ENCODE results near the gene COQ7. TPM values are rescaled to one million over a fixed set of nuclear protein-coding genes. Genes with fewer than 3 reads are reported as not detected.

COQ7 gene
- polyA plus RNA-seq, 1 donor = 23.8 TPM

DNA sequence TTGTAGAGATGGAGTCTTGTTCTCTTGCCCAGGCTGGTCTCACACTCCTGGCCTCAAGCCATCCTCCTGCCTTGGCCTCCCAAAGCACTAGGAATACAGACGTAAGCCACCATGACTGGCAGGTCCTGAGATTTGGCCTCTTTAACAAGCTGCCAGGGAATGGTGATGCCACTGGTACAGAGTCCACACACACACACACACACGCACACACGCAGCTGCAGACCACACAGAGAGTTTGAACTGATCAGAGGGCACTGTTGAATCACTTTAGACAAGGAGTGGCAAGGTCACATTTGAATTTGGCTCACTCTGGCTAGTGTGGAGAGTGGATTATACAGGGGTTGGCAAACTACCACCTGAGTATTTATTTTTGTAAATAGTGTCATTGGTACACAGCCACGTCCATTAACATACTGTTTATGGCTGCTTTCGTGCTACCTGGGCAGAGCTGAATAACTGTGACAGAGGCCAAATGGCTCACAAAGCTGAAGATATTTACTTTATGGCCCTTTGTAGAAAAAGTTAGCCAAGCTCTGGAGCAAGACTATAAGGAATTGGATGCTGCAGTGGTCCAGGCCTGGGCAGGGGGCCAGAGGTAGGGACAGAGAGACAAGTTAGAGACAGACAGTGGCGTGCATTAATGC lies 56.2 kb downstream of the COQ7 start:
- peaks cover 2% of the 10 kb centered on the region for H3K36me3 ChIP-seq (ENCODE audit: control insufficient read depth, insufficient read depth, low read length)
- peak; percentile 71 to 82 for DNase-seq
- peaks cover 4% of the 10 kb centered on the region for H3K9me3 ChIP-seq (ENCODE audit: control insufficient read depth, low read depth, low read length)
- no peaks in the 10 kb centered on the region for H3K4me1 ChIP-seq (ENCODE audit: control insufficient read depth, insufficient read depth, low read length)
- no peak overlapping the region for H3K4me3 ChIP-seq (ENCODE audit: low read length)
- H3K27me3 ChIP-seq (ENCODE audit: control insufficient read depth, insufficient read depth, low read length) = no peaks in the 10 kb centered on the region
- no peak overlapping the region for H3K27ac ChIP-seq (ENCODE audit: low read length)
- WGBS (ENCODE audit: insufficient coverage, low lambda C conversion rate) = no CpG with 5 or more reads among the region's 6 CpGs

DNA sequence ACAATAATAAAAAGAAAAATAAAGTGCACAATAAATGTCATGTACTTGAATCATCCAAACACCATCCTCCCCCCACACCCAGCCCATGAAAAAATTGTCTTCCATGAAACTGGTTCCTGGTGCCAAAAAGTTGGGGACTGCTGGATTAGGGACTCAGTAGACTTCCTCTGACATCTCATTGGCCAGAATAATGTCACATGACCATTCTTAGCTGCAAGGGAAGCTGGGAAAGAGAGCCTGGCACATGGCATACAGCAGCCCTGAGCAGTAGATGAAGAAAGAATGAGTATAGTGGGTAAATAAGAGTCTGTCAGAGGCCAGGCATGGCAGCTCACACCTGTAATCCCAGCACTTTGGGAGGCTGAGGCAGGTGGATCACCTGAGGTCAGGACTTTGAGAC lies 58.9 kb downstream of the COQ7 start:
- Histone ChIP-seq H3K9me3 (ENCODE audit: control insufficient read depth, low read depth, low read length) (peaks cover 4% of the 10 kb centered on the region), H3K27ac (ENCODE audit: low read length) (no peak overlapping the region), H3K36me3 (ENCODE audit: control insufficient read depth, insufficient read depth, low read length) (no peaks in the 10 kb centered on the region), H3K4me1 (ENCODE audit: control insufficient read depth, insufficient read depth, low read length) (peaks cover 3% of the 10 kb centered on the region), H3K4me3 (ENCODE audit: low read length) (no peak overlapping the region), H3K27me3 (ENCODE audit: control insufficient read depth, insufficient read depth, low read length) (no peaks in the 10 kb centered on the region)
- no peak for DNase-seq

- Histone ChIP-seq H3K36me3 (ENCODE audit: control insufficient read depth, insufficient read depth, low read length) (no peaks in the 10 kb centered on the region), H3K9me3 (ENCODE audit: control insufficient read depth, low read depth, low read length) (peaks cover 4% of the 10 kb centered on the region), H3K27me3 (ENCODE audit: control insufficient read depth, insufficient read depth, low read length) (no peaks in the 10 kb centered on the region), H3K4me3 (ENCODE audit: low read length) (no peak overlapping the region), H3K4me1 (ENCODE audit: control insufficient read depth, insufficient read depth, low read length) (peaks cover 12% of the 10 kb centered on the region), H3K27ac (ENCODE audit: low read length) (no peak overlapping the region)
- DNase-seq = no peak
- WGBS (ENCODE audit: insufficient coverage, low lambda C conversion rate) = no CpG with 5 or more reads among the region's 3 CpGs
Observed at GRCh38 chr16:19127205-19127604, 59.8 kb downstream of the COQ7 start.

DNA sequence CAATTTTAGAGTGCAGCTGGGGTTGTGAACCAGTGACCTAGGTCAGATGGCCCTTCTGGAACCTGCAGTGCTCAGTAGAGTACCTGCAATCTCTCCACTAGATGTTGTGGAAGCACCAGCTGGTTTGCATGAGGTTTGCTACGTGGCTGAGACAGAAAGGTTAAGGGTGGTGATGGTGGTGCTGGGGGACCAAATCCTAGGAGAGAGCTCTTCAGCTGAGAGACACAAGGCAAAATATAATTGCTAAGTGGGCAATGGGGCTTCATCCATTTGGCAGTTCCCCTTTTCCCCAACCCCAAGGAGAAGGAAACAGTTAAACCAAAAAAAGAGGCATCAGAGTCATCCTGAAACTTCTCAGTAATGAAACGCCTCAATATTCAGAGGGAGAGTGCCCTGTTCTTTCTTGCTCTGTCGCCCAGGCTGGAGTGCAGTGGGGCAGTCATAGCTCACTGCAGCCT lies 60.3 kb downstream of the COQ7 start:
- DNase-seq = no peak
- H3K4me1 ChIP-seq (ENCODE audit: control insufficient read depth, insufficient read depth, low read length) = peaks cover 12% of the 10 kb centered on the region
- no CpG with 5 or more reads among the region's 3 CpGs for WGBS (ENCODE audit: insufficient coverage, low lambda C conversion rate)
- H3K9me3 ChIP-seq (ENCODE audit: control insufficient read depth, low read depth, low read length) = peaks cover 4% of the 10 kb centered on the region
- no peak overlapping the region for H3K4me3 ChIP-seq (ENCODE audit: low read length)
- H3K27ac ChIP-seq (ENCODE audit: low read length) = no peak overlapping the region
- no peaks in the 10 kb centered on the region for H3K36me3 ChIP-seq (ENCODE audit: control insufficient read depth, insufficient read depth, low read length)
- no peaks in the 10 kb centered on the region for H3K27me3 ChIP-seq (ENCODE audit: control insufficient read depth, insufficient read depth, low read length)

DNA sequence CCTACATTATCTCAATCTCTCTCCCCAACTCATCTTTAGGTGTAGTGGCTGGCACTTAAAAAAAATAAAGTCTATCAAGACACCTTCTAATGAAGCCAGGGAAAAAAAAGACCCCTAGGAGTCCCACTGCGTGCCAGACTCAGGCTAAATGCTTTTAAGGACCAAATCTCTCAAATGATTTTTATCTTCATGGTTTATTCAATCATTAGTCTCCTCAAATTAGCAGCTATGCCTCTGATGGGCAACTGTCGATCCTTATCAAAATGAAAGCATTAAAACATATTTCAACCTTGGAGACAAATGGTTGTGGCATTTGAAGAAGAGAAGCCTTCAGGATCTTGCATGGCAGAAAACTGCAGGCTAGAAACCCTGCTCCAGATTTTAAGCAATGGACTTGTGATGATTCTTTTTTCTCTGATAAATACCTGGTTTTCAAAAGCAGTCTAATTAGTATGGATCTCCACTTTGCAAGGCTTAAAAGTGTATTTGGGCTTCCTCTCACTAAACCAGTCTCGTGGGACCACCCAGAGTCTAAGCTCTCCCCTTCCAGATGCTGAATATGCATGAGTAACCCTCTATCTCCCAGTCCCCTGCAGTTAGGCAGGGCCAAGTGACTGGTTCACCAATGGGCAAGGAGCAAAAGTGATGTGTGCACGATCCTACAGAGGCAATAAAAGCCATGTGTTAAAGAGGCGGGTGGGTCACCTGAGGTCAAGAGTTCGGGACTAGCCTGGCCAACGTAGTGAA lies 61.2 kb downstream of the COQ7 start:
- H3K4me3 ChIP-seq (ENCODE audit: low read length) = no peak overlapping the region
- H3K27me3 ChIP-seq (ENCODE audit: control insufficient read depth, insufficient read depth, low read length) = no peaks in the 10 kb centered on the region
- peaks cover 4% of the 10 kb centered on the region for H3K9me3 ChIP-seq (ENCODE audit: control insufficient read depth, low read depth, low read length)
- no peak for DNase-seq
- peaks cover 12% of the 10 kb centered on the region for H3K4me1 ChIP-seq (ENCODE audit: control insufficient read depth, insufficient read depth, low read length)
- no peak overlapping the region for H3K27ac ChIP-seq (ENCODE audit: low read length)
- WGBS (ENCODE audit: insufficient coverage, low lambda C conversion rate) = no CpG with 5 or more reads among the region's 7 CpGs
- H3K36me3 ChIP-seq (ENCODE audit: control insufficient read depth, insufficient read depth, low read length) = no peaks in the 10 kb centered on the region

Other genes starting within 250 kb of the COQ7 start
- 41.5 TPM for gene SMG1, start 141.2 kb upstream of the COQ7 start, polyA plus RNA-seq
- gene TMC7, start 83.7 kb upstream of the COQ7 start, polyA plus RNA-seq = 7.7 TPM
- 8.6 TPM for gene ITPRIPL2, start 46.4 kb downstream of the COQ7 start, polyA plus RNA-seq
- 8.2 TPM for gene SYT17, start 100.6 kb downstream of the COQ7 start, polyA plus RNA-seq
- not detected for gene CLEC19A, start 218.1 kb downstream of the COQ7 start, polyA plus RNA-seq

All from large intestine (tissue), 3 donors.